ENCODE measurements around the gene SIGLEC14. TPM values are rescaled to one million over a fixed set of nuclear protein-coding genes. Genes with fewer than 3 reads are reported as not detected.

The SIGLEC14 gene
- total RNA-seq, 1 donor from 2014 or later, result not detected

DNA sequence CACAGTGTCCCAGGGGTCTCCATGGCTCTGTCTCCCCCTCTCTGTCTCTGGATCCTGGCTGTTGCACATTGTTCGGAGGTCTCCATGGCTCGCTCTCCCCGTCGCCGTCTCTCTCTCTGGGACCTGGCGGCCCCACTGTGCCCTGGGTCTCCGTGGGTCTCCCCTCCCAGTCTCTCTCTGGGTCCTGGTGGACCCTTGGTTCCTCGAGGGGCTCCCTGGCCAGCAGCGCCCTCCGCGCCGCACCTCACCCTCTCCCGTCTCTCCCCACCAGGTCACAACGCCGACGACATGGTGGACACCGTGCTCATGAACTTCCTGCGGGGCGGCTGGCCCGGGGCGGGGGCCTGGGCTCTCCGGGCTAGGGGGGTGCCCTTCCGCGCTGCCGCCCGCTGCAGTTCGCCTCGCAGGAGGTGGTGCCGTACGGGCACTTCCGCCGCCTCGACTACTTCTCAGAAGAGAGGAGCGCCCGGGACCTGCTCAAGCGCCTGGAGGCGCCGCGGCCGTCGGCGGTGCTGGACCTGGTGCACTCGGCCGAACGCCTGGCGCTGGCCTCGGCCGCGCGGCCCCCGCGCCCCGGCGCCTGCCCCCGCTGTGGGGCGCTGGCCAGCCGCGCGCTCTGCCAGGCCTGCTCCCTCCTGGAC is 45.6 kb downstream of the SIGLEC14 start:
- H3K4me1 Mint-ChIP-seq (ENCODE audit: low read depth, unreplicated experiment), result no peaks in the 10 kb centered on the region
- H3K36me3 Mint-ChIP-seq (ENCODE audit: low read depth, unreplicated experiment), result peaks cover 2% of the 10 kb centered on the region
- Histone ChIP-seq H3K9me3 (ENCODE audit: insufficient read depth, low read depth, low read length) (no peaks in the 10 kb centered on the region), H3K27ac (ENCODE audit: low read depth, low read length) (no peak overlapping the region), H3K9ac (ENCODE audit: low read length) (no peak overlapping the region), H3K4me3 (ENCODE audit: insufficient read depth, low read depth, low read length) (no peak overlapping the region), H4K20me1 (ENCODE audit: insufficient read depth, low read length) (no peaks in the 10 kb centered on the region), H3K4me2 (ENCODE audit: low read length) (no peak overlapping the region), H3K79me2 (ENCODE audit: insufficient read depth, low read length) (no peaks in the 10 kb centered on the region), H3K4me1 (ENCODE audit: insufficient read depth, low read length) (no peaks in the 10 kb centered on the region), H2AFZ (ENCODE audit: low read depth, low read length) (no peak overlapping the region), H3K36me3 (ENCODE audit: insufficient read depth, low read length) (no peaks in the 10 kb centered on the region), H3K27me3 (ENCODE audit: insufficient read depth, low read length) (peaks cover 5% of the 10 kb centered on the region)
- DNase-seq (ENCODE audit: low read depth) (no peak), FAIRE-seq (no peak)
- H3K27ac Mint-ChIP-seq (ENCODE audit: unreplicated experiment), result no peak overlapping the region
- peaks cover 15% of the 10 kb centered on the region for H3K9me3 Mint-ChIP-seq (ENCODE audit: unreplicated experiment)
- no peak overlapping the region for H3K4me3 Mint-ChIP-seq (ENCODE audit: unreplicated experiment)
- peaks cover 7% of the 10 kb centered on the region for H3K27me3 Mint-ChIP-seq (ENCODE audit: low read depth, unreplicated experiment)
- no peak for TF ChIP-seq EZH2 (IDR thresholded peaks at IDR 0.05; ENCODE audit: insufficient read depth, low read length)
- TF ChIP-seq, protein P1, sequence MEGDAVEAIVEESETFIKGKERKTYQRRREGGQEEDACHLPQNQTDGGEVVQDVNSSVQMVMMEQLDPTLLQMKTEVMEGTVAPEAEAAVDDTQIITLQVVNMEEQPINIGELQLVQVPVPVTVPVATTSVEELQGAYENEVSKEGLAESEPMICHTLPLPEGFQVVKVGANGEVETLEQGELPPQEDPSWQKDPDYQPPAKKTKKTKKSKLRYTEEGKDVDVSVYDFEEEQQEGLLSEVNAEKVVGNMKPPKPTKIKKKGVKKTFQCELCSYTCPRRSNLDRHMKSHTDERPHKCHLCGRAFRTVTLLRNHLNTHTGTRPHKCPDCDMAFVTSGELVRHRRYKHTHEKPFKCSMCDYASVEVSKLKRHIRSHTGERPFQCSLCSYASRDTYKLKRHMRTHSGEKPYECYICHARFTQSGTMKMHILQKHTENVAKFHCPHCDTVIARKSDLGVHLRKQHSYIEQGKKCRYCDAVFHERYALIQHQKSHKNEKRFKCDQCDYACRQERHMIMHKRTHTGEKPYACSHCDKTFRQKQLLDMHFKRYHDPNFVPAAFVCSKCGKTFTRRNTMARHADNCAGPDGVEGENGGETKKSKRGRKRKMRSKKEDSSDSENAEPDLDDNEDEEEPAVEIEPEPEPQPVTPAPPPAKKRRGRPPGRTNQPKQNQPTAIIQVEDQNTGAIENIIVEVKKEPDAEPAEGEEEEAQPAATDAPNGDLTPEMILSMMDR (IDR thresholded peaks at IDR 0.05; ENCODE audit: insufficient read depth, low read depth, low read length), result no peak

DNA sequence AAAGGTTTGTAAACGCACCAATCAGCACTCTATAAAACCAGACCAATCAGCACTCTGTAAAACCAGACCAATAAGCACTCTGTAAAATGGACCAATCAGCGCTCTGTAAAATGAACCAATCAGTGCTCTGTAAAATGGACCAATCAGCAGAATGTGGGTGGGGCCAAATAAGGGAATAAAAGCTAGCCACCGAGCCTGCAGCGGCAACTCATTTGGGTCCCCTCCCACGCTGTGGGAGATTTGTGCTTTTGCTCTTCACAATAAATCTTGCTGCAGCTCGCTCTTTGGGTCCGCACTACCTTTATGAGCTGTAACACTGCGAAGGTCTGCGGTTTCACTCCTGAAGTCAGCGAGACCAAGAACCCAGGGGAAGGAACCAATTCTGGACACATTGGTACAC is 47.5 kb downstream of the SIGLEC14 start:
- Mint-ChIP-seq H3K27ac (ENCODE audit: unreplicated experiment) (no peak overlapping the region), H3K4me1 (ENCODE audit: low read depth, unreplicated experiment) (no peaks in the 10 kb centered on the region)
- DNase-seq (ENCODE audit: low read depth), result no peak

More for the DNA sequence above, 47.5 kb downstream of the SIGLEC14 start:
- no peak for TF ChIP-seq EZH2 (IDR thresholded peaks at IDR 0.05; ENCODE audit: insufficient read depth, low read length)
- TF ChIP-seq, protein P1 (IDR thresholded peaks at IDR 0.05; ENCODE audit: insufficient read depth, low read depth, low read length), result no peak
- Histone ChIP-seq H3K27me3 (ENCODE audit: insufficient read depth, low read length) (peaks cover 5% of the 10 kb centered on the region), H4K20me1 (ENCODE audit: insufficient read depth, low read length) (no peaks in the 10 kb centered on the region), H3K9me3 (ENCODE audit: insufficient read depth, low read depth, low read length) (no peaks in the 10 kb centered on the region), H2AFZ (ENCODE audit: low read depth, low read length) (no peak overlapping the region), H3K4me1 (ENCODE audit: insufficient read depth, low read length) (no peaks in the 10 kb centered on the region), H3K27ac (ENCODE audit: low read depth, low read length) (no peak overlapping the region), H3K79me2 (ENCODE audit: insufficient read depth, low read length) (no peaks in the 10 kb centered on the region), H3K36me3 (ENCODE audit: insufficient read depth, low read length) (no peaks in the 10 kb centered on the region), H3K4me2 (ENCODE audit: low read length) (no peak overlapping the region), H3K9ac (ENCODE audit: low read length) (no peak overlapping the region), H3K4me3 (ENCODE audit: insufficient read depth, low read depth, low read length) (no peak overlapping the region)
- Mint-ChIP-seq H3K27me3 (ENCODE audit: low read depth, unreplicated experiment) (peaks cover 6% of the 10 kb centered on the region), H3K36me3 (ENCODE audit: low read depth, unreplicated experiment) (peaks cover 2% of the 10 kb centered on the region), H3K9me3 (ENCODE audit: unreplicated experiment) (peaks cover 17% of the 10 kb centered on the region), H3K4me3 (ENCODE audit: unreplicated experiment) (no peak overlapping the region)
- FAIRE-seq, result no peak

Measured in astrocyte (in vitro differentiated cells and primary cell).